Measurements from ENCODE around the gene RPL13A.

DNA sequence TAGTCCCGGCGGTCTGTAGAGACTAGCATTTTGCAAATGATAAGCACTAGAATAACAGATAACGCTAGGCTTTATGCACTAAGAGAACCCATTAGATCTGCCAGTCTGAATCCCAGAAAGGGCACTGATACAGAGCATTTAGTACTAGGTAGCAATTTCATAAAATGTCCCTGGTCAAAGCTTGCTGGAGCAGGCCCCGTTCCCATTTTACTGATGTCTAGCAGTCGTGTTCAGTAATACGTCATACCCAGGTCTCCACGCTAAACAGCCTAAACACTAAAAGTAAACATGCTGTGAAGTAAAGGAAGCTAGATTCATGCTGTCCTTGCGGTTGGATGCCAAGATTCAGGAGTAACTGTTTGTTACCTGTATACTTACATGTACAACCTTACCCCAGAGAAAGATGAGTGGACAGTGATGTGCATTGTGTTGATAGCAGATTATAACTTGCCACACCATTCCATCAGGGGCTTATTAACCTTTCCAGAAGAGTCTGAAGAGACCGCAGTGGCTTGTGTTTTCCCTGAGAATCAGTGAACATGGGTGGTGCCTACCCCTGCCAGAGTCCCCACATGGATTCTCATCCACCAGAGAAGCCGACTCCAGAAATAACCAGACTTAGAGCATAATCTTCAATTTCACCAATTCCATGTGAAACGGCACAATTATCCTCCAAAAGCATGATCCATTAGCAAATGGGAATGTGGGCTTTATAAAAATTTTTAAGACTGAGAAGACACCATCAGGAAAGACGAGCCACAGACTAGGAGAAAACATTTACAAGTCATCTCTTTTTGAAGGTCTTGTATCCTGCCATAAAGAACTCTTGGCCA is 5.4 kb downstream of the RPL13A start:
- TF ChIP-seq, protein P1, sequence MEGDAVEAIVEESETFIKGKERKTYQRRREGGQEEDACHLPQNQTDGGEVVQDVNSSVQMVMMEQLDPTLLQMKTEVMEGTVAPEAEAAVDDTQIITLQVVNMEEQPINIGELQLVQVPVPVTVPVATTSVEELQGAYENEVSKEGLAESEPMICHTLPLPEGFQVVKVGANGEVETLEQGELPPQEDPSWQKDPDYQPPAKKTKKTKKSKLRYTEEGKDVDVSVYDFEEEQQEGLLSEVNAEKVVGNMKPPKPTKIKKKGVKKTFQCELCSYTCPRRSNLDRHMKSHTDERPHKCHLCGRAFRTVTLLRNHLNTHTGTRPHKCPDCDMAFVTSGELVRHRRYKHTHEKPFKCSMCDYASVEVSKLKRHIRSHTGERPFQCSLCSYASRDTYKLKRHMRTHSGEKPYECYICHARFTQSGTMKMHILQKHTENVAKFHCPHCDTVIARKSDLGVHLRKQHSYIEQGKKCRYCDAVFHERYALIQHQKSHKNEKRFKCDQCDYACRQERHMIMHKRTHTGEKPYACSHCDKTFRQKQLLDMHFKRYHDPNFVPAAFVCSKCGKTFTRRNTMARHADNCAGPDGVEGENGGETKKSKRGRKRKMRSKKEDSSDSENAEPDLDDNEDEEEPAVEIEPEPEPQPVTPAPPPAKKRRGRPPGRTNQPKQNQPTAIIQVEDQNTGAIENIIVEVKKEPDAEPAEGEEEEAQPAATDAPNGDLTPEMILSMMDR (conservative IDR thresholded peaks at IDR 0.05 in 1 of 2, IDR thresholded peaks at IDR 0.05 in 1 of 2; ENCODE audit: extremely low read depth in 1 of 2, insufficient read depth in 1 of 2, low read depth in 1 of 2, low read length in 2 of 2), result no peak
- TF ChIP-seq EZH2 (IDR thresholded peaks at IDR 0.05; ENCODE audit: borderline replicate concordance, low read length), result no peak

All from mammary epithelial cell (primary cell).